A549 (cell line): ENCODE measurements around the gene IFTAP.

Source experiments
- CTCF ChIP-seq: fragments of >200 bp; sonication (Bioruptor Twin); formaldehyde crosslinking; IDR thresholded peaks from 3 replicates; pipeline ENCODE4 v1.5.1; 2016
- MYC ChIP-seq: IDR thresholded peaks from 2 replicates; pipeline ENCODE4 v1.6.1; 2012; ENCODE audit warnings: mild to moderate bottlenecking, inconsistent platforms, low read length, improper control_type of control experiment, borderline replicate concordance

- no peak for TF ChIP-seq MYC
- no peak for TF ChIP-seq CTCF
Measured at GRCh38 chr11:36657610-36658267, 63.4 kb downstream of the IFTAP start.
